Activated naive CD4-positive, alpha-beta T cell treated with anti-CD3 and anti-CD28 coated beads, Interleukin-2, amount 50 U/mL, for 16 hours (primary cell): ENCODE measurements around the gene IL11.

Source experiments
- DNase-seq: peaks from one replicate; pipeline ENCODE4 v3.0.0-alpha.2; 2020

Gene IL11

GRCh38 chr19:55321466-55322137, 48.7 kb downstream of the IL11 start:
- no peak for DNase-seq

- no peak for DNase-seq
Measured at GRCh38 chr19:55320844-55321419, 49.3 kb downstream of the IL11 start.

GRCh38 chr19:55319785-55320184, 50.5 kb downstream of the IL11 start:
- DNase-seq, result no peak

GRCh38 chr19:55316646-55317045, 53.6 kb downstream of the IL11 start:
- DNase-seq, result no peak

- no peak for DNase-seq
Measured at GRCh38 chr19:55315956-55316525, 54.2 kb downstream of the IL11 start.

- DNase-seq, result no peak
Measured at GRCh38 chr19:55314396-55314795, 55.9 kb downstream of the IL11 start.
